ENCODE results near the gene OR4D2. TPM values are rescaled to one million over a fixed set of nuclear protein-coding genes. Genes with fewer than 3 reads are reported as not detected.

Gene OR4D2
- not detected in 2 replicates for total RNA-seq

DNA sequence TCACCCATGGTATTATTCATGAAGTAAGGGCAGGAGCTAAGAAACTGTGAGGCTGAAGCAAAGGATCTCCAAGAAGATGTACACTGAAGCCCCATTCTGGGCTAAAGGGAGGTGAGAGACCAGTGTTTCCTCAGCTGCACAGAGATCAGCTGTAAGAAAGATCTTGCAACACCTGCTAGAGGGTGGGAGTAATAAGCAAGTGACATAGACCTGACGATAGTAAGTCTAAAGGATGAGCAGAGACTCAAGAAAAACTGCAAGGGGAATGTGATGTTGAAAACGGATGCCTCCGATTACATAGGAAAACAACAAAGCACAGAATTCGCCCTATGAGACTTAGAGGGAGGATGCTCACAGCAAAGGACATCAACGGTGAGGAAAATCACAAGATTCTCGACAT, at the start of gene OR4D2:
TSS of gene OR4D2 (plus strand) at position 301 of the 400 bp plus-strand sequence. CDS start 2,674 bp downstream, outside the sequence.

DNA sequence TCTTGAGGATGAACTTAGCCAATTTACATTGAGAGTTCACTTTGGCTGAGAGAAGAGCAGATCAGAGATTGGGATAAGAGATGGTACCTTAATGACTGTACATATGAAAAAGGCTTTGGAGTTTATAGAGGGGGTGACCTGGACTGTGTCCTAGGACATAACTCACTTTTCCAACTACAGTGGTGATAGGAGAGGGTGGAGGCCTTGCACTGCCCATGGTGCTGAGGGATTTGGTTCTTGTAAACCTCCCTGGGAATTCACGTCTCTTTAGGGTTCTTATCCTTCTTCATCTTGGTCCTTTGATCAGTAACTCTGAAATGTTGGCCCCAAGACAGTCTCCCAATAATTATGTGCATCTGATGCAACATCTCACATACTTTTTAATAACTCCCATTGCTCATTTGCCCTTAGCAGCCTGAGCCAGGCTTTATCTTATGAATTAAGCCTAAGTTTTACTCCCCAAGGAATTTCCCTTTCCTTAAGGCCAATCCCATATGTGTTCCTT, 18.8 kb upstream of the OR4D2 start, which contains the start of gene OR4D1:
TSS of gene OR4D1 (plus strand) at position 455 of the 505 bp plus-strand sequence. CDS start 6,770 bp downstream, outside the sequence.

DNA sequence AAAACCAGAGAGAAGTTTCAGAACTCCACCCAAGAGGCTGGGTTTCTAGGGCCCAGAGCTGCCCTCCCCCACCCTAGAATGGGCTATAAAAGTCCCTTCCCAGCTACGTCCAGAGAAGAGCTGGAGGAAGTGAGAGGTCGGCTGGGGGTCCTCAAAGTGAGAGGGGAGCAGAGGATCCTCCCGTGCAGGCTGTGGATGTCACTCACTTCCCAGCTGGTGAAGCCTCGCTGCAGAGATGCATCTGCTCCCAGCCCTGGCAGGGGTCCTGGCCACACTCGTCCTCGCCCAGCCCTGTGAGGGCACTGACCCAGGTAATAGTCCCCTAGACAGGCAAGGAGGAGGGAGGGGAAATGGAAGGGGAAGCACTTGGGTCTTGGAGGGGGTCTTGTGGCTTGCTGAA, 25.8 kb downstream of the OR4D2 start, which contains the start of gene EPX:
TSS of gene EPX (plus strand) at position 115 of the 400 bp plus-strand sequence. CDS start at position 236, 121 bp downstream.

GRCh38 chr17:58219007-58219788, 52.4 kb downstream of the OR4D2 start, which contains the start of gene MKS1:
Gene MKS1 (minus strand): TSS chr17:58219255. CDS start chr17:58219230, 25 bp downstream.

Other genes with a start within 250 kb of the OR4D2 start
- 13.2 and 15.1 TPM in 2 replicates for gene CUEDC1, start 211.6 kb upstream of the OR4D2 start, total RNA-seq
- 12.9 and 32.0 TPM in 2 replicates for gene VEZF1, start 178.7 kb upstream of the OR4D2 start, total RNA-seq
- gene SRSF1, start 159.7 kb upstream of the OR4D2 start, total RNA-seq, result 168 and 169 TPM in 2 replicates
- gene DYNLL2, start 83.6 kb upstream of the OR4D2 start, total RNA-seq, result 11.3 and 18.9 TPM in 2 replicates
- not detected in 2 replicates for gene OR4D1, start 18.6 kb upstream of the OR4D2 start, total RNA-seq
- not detected in 2 replicates for gene EPX, start 25.7 kb downstream of the OR4D2 start, total RNA-seq
- gene MKS1, start 52.3 kb downstream of the OR4D2 start, total RNA-seq, result 11.8 TPM in 2 replicates
- gene LPO, start 71.6 kb downstream of the OR4D2 start, total RNA-seq, result not detected in 2 replicates
- gene MPO, start 114.0 kb downstream of the OR4D2 start, total RNA-seq, result not detected in 2 replicates
- gene TSPOAP1, start 161.8 kb downstream of the OR4D2 start, total RNA-seq, result 0.21 TPM in 1 of 2 replicates, not detected in the other
- 36.9 and 39.4 TPM in 2 replicates for gene SUPT4H1, start 185.2 kb downstream of the OR4D2 start, total RNA-seq

Measured in airway epithelial cell (primary cell).